Measurements from ENCODE around the gene MAGOH. TPM values are rescaled to one million over a fixed set of nuclear protein-coding genes. Genes with fewer than 3 reads are reported as not detected.

MAGOH gene
- total RNA-seq, 4 donors from 2014 or later = 16.2 to 50.3 (median 20.2) TPM

GRCh38 chr1:53257454-53258081 is 19.2 kb upstream of the MAGOH start:
- no peaks in the 10 kb centered on the region for H3K4me1 ChIP-seq
- no peak overlapping the region for H3K4me3 ChIP-seq
- no peak overlapping the region for H3K27ac ChIP-seq
- no peaks in the 10 kb centered on the region for H3K9me3 ChIP-seq
- TF ChIP-seq, protein P1, sequence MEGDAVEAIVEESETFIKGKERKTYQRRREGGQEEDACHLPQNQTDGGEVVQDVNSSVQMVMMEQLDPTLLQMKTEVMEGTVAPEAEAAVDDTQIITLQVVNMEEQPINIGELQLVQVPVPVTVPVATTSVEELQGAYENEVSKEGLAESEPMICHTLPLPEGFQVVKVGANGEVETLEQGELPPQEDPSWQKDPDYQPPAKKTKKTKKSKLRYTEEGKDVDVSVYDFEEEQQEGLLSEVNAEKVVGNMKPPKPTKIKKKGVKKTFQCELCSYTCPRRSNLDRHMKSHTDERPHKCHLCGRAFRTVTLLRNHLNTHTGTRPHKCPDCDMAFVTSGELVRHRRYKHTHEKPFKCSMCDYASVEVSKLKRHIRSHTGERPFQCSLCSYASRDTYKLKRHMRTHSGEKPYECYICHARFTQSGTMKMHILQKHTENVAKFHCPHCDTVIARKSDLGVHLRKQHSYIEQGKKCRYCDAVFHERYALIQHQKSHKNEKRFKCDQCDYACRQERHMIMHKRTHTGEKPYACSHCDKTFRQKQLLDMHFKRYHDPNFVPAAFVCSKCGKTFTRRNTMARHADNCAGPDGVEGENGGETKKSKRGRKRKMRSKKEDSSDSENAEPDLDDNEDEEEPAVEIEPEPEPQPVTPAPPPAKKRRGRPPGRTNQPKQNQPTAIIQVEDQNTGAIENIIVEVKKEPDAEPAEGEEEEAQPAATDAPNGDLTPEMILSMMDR (IDR thresholded peaks at IDR 0.05) = no peak
- no peak for TF ChIP-seq POLR2A (IDR thresholded peaks at IDR 0.05)
- H3K36me3 ChIP-seq = no peaks in the 10 kb centered on the region
- H3K27me3 ChIP-seq = no peaks in the 10 kb centered on the region
- DNase-seq = no peak

DNA sequence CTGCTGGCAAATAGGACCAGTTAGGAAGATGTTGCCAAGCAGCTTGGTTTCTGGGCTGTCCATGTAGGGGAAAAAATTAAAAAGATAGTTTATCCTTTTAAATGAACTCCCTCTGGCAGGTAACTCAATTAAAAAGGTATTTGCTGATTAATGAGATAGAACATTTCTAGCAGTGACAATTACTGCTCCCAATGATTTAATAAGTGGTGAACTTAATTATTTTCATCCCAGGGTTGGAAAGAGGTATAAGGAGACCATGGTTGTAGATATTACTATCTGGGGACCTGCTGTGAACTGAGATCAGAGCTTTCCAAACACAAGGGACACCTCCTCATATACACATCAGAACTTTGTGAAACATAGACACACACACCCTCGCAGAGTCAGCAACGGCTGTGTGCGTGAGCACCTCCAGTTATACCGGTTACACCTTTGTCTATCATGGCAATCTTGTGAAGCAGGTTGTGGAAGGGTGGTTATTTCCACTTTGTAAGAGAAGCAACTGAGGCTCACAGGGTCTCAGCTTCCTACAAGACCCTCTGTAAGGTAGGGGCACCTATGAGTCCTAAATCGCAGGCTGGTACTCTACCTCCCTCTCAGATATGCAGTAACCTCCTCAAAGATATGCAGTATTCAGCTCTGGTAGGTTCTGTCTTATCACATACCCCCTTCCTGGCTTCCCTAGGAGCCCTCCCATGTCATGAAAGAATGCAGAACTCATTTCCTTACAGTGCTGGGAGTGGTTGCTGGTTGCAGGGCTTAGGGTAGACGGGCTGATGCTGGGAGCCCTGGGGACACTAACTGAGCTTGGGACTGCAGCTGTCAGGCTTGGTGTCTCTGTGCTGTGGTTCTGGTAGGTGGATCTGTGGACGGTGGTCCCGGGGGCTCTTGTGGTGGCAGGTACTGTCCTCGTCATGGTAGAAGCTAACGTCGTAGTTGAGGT is 18.5 kb upstream of the MAGOH start:
- Histone ChIP-seq H3K9me3 (no peaks in the 10 kb centered on the region), H3K36me3 (no peaks in the 10 kb centered on the region), H3K27me3 (no peaks in the 10 kb centered on the region), H3K4me1 (no peaks in the 10 kb centered on the region), H3K4me3 (no peak overlapping the region), H3K27ac (no peak overlapping the region)
- no peak for DNase-seq
- TF ChIP-seq, protein P1 (IDR thresholded peaks at IDR 0.05) = no peak
- no peak for TF ChIP-seq POLR2A (IDR thresholded peaks at IDR 0.05)

GRCh38 chr1:53255031-53255430 is 16.7 kb upstream of the MAGOH start:
- no peak overlapping the region for H3K27ac ChIP-seq
- no peak for DNase-seq
- TF ChIP-seq, protein P1 (IDR thresholded peaks at IDR 0.05) = no peak
- no peak for TF ChIP-seq POLR2A (IDR thresholded peaks at IDR 0.05)
- no peaks in the 10 kb centered on the region for H3K4me1 ChIP-seq
- no peaks in the 10 kb centered on the region for H3K27me3 ChIP-seq
- no peak overlapping the region for H3K4me3 ChIP-seq
- H3K9me3 ChIP-seq = no peaks in the 10 kb centered on the region
- no peaks in the 10 kb centered on the region for H3K36me3 ChIP-seq

DNA sequence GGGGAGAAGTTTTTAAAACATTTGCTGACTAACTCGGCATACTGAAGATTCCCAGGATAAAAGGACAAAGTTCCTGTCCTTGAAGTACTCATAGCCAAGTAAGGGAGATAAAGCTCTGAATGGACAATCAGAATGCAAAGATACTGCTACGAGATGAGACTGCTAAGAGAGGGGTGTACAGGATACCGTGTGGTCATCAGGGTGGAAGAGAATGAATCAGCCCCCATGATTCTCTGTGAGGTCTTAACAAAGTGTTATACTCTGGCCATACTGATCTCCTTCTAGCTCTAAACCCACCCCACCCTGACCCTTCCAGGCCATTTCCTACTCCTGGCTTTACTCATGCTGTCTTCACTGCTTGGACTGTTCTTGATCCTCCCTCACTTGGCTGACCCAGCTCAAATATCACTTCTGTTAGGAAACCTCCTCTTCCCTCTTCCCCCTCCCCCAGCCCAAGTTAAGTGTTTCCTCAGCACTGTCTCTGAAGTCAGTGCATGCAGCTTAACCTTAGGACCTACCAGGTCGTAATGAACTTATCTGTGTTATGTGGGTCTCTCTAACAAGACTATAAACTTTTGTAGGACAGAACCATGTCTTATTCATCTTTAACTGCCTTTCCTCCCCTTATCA is 15.8 kb upstream of the MAGOH start:
- no peak for DNase-seq
- Histone ChIP-seq H3K27me3 (no peaks in the 10 kb centered on the region), H3K4me3 (no peak overlapping the region), H3K4me1 (no peaks in the 10 kb centered on the region), H3K9me3 (no peaks in the 10 kb centered on the region), H3K27ac (peak overlapping the region in 1 of 4 donors; percentile 44), H3K36me3 (no peaks in the 10 kb centered on the region)
- TF ChIP-seq, protein P1 (IDR thresholded peaks at IDR 0.05) = no peak
- no peak for TF ChIP-seq POLR2A (IDR thresholded peaks at IDR 0.05)

DNA sequence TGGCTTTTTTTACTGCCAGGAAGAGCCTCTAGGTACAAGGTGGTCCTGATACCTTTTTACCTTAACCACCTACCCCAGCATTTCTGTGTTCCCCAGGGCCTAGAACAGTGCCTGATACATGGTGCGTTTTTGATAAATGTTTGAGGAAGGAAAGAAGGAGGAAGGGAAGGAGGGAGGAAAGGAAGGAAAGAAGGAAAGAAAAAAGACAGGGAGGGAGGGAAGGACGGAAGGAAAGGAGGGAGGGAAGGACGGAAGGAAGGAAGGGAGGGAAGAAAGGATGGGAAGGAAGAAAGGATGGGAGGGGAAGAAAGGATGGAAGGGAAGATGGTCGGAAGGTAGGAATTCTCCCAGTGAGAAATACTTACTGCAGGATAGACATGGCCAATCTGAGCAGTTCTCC is 12.0 kb upstream of the MAGOH start:
- H3K4me3 ChIP-seq = no peak overlapping the region
- no peaks in the 10 kb centered on the region for H3K9me3 ChIP-seq
- no peaks in the 10 kb centered on the region for H3K4me1 ChIP-seq
- H3K27me3 ChIP-seq = no peaks in the 10 kb centered on the region
- no peak for DNase-seq
- H3K36me3 ChIP-seq = no peaks in the 10 kb centered on the region
- TF ChIP-seq, protein P1 (IDR thresholded peaks at IDR 0.05) = no peak
- TF ChIP-seq POLR2A (IDR thresholded peaks at IDR 0.05) = no peak
- no peak overlapping the region for H3K27ac ChIP-seq

Data from Peyer's patch (tissue), 4 donors.